Fibroblast of pulmonary artery (primary cell): ENCODE results near the gene EEPD1.
A peak's percentile ranks its signal among the peaks of the same experiment; 100 is the strongest.

Source experiments
- DNase-seq: peaks from one replicate; pipeline ENCODE4 v3.0.0-alpha.2; 2010; ENCODE audit warnings: low read depth
- H3K4me3 ChIP-seq: replicated peaks from 2 replicates; pipeline ENCODE4 v1.5.1; 2011; ENCODE audit warnings: low read depth, mild to moderate bottlenecking, control low read depth, low read length, moderate library complexity
- TF ChIP-seq, protein P1 (sequence below): IDR thresholded peaks from 2 replicates; pipeline ENCODE4 v1.5.1; 2011; ENCODE audit warnings: mild to moderate bottlenecking, control low read depth, low read length, inconsistent platforms; ENCODE audit errors: missing control alignments

Gene EEPD1

DNA sequence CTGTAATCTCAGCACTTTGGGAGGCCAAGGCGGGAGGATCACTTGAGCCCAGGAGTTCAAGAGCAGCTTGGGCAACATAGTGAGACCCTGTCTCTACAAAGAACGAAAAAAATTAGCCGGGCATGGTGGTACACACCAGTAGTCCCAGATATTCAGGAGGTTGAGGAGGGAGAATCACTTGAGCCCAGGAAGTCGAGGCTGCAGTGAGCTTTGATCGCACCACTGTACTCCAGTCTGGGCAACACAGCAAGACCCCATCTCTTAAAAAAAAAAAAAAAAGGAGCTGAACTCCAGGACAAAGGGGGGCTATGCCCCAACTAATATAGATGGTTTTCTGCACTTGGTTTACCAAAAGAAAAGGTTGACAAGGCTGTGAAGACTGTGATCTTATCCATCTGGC is 135.4 kb downstream of the EEPD1 start:
- TF ChIP-seq, protein P1, sequence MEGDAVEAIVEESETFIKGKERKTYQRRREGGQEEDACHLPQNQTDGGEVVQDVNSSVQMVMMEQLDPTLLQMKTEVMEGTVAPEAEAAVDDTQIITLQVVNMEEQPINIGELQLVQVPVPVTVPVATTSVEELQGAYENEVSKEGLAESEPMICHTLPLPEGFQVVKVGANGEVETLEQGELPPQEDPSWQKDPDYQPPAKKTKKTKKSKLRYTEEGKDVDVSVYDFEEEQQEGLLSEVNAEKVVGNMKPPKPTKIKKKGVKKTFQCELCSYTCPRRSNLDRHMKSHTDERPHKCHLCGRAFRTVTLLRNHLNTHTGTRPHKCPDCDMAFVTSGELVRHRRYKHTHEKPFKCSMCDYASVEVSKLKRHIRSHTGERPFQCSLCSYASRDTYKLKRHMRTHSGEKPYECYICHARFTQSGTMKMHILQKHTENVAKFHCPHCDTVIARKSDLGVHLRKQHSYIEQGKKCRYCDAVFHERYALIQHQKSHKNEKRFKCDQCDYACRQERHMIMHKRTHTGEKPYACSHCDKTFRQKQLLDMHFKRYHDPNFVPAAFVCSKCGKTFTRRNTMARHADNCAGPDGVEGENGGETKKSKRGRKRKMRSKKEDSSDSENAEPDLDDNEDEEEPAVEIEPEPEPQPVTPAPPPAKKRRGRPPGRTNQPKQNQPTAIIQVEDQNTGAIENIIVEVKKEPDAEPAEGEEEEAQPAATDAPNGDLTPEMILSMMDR: no peak
- no peak for DNase-seq
- no peak overlapping the region for H3K4me3 ChIP-seq

DNA sequence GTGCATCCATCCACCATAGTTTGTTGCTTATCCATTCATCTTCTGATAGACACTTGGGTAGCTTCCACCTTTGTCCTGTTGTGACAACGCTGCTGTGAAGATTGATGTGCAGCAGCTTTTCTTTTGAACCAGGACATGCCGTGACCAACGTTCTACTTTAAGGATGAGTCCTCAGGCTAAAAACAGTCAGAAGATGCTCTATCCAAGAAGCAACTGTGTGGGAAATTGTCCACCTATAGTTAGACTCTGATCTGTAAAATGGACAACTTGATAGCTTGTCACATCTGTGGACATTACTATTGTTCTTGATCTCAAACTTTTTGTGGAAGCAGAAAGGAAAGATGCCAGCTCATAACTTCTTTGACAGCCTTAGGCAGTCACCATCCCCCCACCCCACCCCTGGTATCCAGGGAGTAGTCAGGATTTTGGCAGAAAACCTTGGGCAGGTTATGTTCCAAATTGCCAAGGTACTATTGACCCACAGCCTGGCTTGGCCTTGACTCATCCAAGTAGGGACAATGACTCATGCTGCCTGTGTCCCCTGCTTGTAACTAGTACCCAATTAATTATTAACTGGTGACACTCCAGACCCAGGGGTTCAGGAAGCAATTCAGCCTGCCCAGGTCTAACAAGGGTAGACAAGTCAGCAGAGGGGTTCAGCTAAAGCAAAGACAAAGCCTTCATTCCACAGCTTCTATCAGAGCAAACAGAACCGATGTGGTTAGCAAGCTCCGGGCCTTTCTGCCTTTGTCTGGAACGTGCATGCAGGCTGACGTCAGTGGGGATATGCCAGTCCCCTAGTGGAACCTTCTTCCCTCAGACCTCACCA is 137.0 kb downstream of the EEPD1 start:
- H3K4me3 ChIP-seq: no peak overlapping the region
- DNase-seq: no peak
- TF ChIP-seq, protein P1: no peak

DNA sequence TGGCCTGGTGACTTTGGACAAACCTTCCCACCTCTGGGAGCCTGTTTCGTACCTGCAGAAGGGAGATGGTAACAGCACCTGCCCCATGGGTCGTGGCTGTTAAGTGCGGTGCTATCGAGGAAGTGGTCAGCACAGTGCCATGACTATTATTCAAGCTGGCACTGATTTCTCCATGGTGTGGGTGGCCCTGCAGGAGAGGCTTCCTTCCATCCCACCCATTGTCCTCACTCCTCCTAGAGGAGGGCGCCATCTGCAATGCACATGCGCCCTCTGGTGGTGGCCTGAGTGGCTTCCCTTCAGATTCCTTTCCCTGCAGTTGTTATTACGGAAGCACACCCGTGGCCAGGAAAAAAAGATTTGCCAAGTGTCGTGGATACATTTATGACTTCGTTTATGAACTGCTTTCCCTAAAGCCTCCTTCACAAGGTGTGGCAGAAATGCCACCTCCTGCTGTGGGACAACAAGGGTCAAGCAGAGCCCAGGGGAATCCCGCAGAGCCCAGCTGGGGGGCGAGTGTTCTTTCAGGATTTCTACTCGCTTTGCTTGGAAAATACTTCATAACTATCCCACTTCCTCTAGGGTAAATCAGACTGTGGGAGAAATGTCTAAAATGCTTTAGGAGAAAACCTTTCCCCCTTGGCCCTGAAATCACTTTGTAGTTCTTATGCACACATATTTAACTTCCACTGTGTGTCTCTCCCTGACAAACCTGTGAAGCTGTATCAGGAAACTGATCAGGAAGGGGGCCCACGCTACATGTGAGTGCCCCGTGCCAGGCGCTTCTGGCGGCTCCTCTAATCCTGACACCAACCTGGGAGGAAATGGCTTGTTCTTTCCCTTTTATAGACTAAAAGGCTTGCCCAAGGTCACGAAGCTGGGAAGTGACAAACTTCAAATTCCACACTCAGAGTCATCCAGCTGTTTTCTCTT is 138.6 kb downstream of the EEPD1 start:
- TF ChIP-seq, protein P1: peak; percentile 92
- peak overlapping the region; percentile 54 for H3K4me3 ChIP-seq
- peak; percentile 89 for DNase-seq

DNA sequence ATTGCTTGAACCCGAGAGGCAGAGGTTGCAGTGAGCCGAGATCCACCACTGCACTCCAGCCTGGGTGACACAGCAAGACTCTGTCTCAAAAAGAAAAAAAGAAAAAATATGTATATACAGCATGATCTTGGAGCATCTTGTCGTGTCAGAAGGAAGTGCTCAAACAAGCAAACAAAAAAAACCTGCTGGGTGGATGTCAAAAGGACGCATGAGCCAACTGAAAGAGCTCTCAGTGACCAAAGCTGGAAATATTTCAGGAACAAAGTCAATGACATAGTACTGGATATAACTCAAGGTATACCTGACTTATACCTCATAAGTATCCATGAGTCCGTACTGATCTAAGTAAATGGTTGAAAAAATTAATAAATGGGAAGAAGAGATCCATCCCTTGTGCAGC is 142.0 kb downstream of the EEPD1 start:
- H3K4me3 ChIP-seq: no peak overlapping the region
- TF ChIP-seq, protein P1: no peak
- DNase-seq: no peak

DNA sequence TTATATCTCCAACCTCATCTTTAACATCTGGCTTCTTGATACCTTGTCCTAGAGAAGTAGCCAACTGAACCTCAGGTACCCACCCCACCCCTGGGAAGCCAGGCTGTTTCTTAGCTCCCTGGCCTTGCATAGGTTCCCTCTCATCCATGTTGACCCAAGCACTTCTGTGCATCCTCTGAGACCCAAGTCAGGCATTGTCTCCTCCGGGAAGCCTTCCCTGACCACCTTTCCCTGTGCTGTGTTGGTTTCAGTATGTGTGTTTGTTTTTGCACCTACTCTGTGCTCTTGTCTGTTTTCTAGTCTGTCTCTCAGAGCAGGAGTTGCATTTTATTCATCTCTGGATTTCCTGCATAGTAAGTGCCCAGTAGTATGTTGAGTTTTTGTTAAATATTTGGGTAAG is 143.2 kb downstream of the EEPD1 start:
- TF ChIP-seq, protein P1: no peak
- no peak for DNase-seq
- no peak overlapping the region for H3K4me3 ChIP-seq

DNA sequence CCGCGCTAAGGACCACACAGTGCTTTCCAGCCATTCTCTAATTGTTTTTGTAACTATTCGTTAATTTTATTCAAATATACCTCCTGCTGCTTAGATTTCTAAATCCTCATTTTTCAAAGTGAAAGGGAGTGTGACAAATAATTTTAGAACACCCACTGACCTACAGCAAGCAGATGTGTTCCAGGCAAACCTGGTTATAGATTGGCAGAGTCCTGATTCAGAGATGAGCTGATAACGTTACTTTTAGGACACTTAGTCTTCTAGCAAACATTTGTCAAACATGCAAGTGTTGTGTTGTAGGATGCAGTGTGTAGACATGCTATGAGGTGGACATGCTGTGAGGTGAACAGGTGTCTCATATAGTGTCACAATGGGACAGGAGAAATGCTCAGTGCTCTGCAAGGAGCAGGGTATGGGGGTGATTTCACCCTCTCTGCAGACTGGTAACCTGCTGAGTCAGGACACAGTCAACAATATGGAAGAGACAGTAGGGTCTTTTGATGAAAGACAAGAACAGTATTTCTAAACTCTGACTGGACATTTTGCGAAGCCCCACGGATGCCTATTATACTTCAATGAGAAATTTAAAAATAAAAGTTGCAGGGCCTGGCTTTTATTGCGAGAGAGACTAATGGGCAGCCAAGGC is 144.4 kb downstream of the EEPD1 start:
- no peak for DNase-seq
- no peak overlapping the region for H3K4me3 ChIP-seq
- TF ChIP-seq, protein P1: no peak
